GM12891 (cell line): ENCODE measurements around the gene FRMD3.

Source experiments
- POLR2AphosphoS5 ChIP-seq: IDR thresholded peaks from 2 replicates; pipeline ENCODE4 v1.6.1; 2011; ENCODE audit warnings: low read depth, low read length, control low read depth
- SPI1 ChIP-seq: IDR thresholded peaks from 2 replicates; pipeline ENCODE4 v1.6.1; 2011; ENCODE audit warnings: low read depth, low read length, control low read depth

- TF ChIP-seq SPI1 (no peak), POLR2AphosphoS5 (no peak)
These were observed 165.2 kb downstream of the FRMD3 start for GRCh38 chr9:83372957-83373356.
